Mesothelial cell of epicardium (in vitro differentiated cells): ENCODE data around the gene PLA2G4D. TPM values are rescaled to one million over a fixed set of nuclear protein-coding genes. Genes with fewer than 3 reads are reported as not detected.

Experiments
- DNase-seq, 2 experiments: peaks; one replicate each; pipeline ENCODE4 v3.0.0; 2021; ENCODE audit warnings: low spot score in 2 of 2; ENCODE audit not compliant: unreplicated experiment in 2 of 2
- H3K27ac Mint-ChIP-seq: 2 replicates; pipeline ENCODE4 v1.8.0; 2021; ENCODE audit warnings: mixed read lengths
- H3K27me3 Mint-ChIP-seq: 2 replicates; pipeline ENCODE4 v1.8.0; 2021; ENCODE audit warnings: low read depth, mixed read lengths
- H3K36me3 Mint-ChIP-seq: 2 replicates; pipeline ENCODE4 v1.8.0; 2021; ENCODE audit warnings: mixed read lengths
- H3K4me1 Mint-ChIP-seq: 2 replicates; pipeline ENCODE4 v1.8.0; 2021; ENCODE audit warnings: mixed read lengths
- H3K4me3 Mint-ChIP-seq: 2 replicates; pipeline ENCODE4 v1.8.0; 2021; ENCODE audit warnings: mild to moderate bottlenecking, moderate library complexity, mixed read lengths
- H3K9me3 Mint-ChIP-seq: 2 replicates; pipeline ENCODE4 v1.8.0; 2021; ENCODE audit warnings: mixed read lengths
- CTCF ChIP-seq: fragments of 200-600 bp; sonication (generic); IDR thresholded peaks from one replicate; pipeline ENCODE4 v1.5.0; 2021; ENCODE audit warnings: antibody characterized with exemption; ENCODE audit not compliant: unreplicated experiment
- total RNA-seq: library from RNA; stranded (reverse); gene quantifications from 3 replicates; pipeline ENCODE4 v1.2.1, GENCODE V29; 2021

The PLA2G4D gene
- total RNA-seq, 1 donor from 2014 or later = not detected

DNA sequence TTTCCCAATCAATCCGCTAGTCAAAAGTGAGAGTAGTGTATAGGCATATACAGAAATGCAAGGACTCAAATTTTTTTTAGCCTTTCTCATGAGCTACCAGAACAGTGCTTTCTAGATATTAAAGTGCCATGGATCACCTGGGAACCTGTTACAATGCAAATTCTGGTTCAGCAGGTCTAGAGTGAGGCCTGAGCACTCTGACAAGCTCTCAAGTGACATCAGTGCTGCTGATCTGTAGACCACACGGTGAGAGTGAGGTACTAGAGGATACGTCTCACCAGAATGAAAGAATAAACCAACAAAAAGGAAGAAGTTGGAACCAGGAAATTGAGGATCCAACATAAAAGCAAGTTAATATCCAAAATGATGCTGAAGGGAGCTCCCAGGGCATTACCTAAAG is 16.0 kb upstream of the PLA2G4D start:
- H3K27ac Mint-ChIP-seq = no peak overlapping the region
- TF ChIP-seq CTCF = no peak
- H3K4me1 Mint-ChIP-seq = no peaks in the 10 kb centered on the region
- peaks cover 17% of the 10 kb centered on the region for H3K9me3 Mint-ChIP-seq
- peaks cover 21% of the 10 kb centered on the region for H3K27me3 Mint-ChIP-seq
- no peaks in the 10 kb centered on the region for H3K36me3 Mint-ChIP-seq
- H3K4me3 Mint-ChIP-seq = no peak overlapping the region
- no peak for DNase-seq

GRCh38 chr15:42108806-42109205 is 14.4 kb upstream of the PLA2G4D start:
- no peak overlapping the region for H3K27ac Mint-ChIP-seq
- no peaks in the 10 kb centered on the region for H3K36me3 Mint-ChIP-seq
- peaks cover 17% of the 10 kb centered on the region for H3K9me3 Mint-ChIP-seq
- DNase-seq = no peak
- no peaks in the 10 kb centered on the region for H3K4me1 Mint-ChIP-seq
- no peak for TF ChIP-seq CTCF
- H3K27me3 Mint-ChIP-seq = peaks cover 21% of the 10 kb centered on the region
- H3K4me3 Mint-ChIP-seq = no peak overlapping the region

GRCh38 chr15:42108189-42108588 is 13.8 kb upstream of the PLA2G4D start:
- DNase-seq = no peak
- Mint-ChIP-seq H3K27me3 (peaks cover 19% of the 10 kb centered on the region), H3K9me3 (peaks cover 11% of the 10 kb centered on the region), H3K4me1 (no peaks in the 10 kb centered on the region), H3K27ac (no peak overlapping the region), H3K36me3 (no peaks in the 10 kb centered on the region), H3K4me3 (no peak overlapping the region)
- no peak for TF ChIP-seq CTCF

DNA sequence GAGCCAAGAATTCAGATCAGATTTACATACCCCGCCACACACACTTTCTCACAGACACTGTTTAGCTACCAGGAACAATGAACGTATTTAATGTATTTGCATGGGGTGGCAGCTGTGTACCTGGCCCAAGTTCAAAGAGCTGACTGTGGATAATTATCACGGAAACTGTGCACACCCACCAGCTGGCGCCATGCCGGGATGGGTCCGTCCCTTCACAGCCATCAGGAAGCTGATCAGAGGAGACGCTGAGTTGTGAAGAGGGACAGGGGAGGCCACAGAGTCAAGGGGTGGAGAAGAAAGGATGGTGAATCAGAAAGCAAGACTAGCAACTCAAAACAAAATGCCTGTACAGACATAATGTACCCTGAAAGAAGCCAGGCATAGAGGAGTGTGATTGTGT is 13.1 kb upstream of the PLA2G4D start:
- H3K27ac Mint-ChIP-seq = no peak overlapping the region
- no peaks in the 10 kb centered on the region for H3K36me3 Mint-ChIP-seq
- no peak overlapping the region for H3K4me3 Mint-ChIP-seq
- DNase-seq = no peak
- H3K27me3 Mint-ChIP-seq = peaks cover 20% of the 10 kb centered on the region
- peaks cover 11% of the 10 kb centered on the region for H3K9me3 Mint-ChIP-seq
- no peaks in the 10 kb centered on the region for H3K4me1 Mint-ChIP-seq
- no peak for TF ChIP-seq CTCF

DNA sequence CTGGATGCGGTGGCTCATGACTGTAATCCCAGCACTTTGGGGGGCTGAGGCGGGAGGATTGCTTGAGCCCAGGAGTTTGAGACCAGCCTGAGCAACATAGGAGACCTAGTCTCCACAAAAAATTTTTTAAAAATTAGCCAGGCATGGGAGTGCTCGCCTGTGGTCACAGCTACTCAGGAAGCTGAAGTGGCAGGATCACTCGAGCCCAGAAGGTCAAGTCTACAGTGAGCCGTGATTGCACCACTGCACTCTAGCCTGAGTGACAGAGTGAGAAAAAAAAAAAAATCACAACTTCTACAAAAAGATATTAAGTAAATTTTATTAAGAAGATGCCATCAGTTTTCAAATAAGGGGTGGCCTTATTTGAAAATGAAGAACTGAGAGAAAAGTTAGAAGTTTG is 11.9 kb upstream of the PLA2G4D start:
- no peak overlapping the region for H3K27ac Mint-ChIP-seq
- H3K4me1 Mint-ChIP-seq = no peaks in the 10 kb centered on the region

More for the DNA sequence above, 11.9 kb upstream of the PLA2G4D start:
- Mint-ChIP-seq H3K4me3 (no peak overlapping the region), H3K36me3 (no peaks in the 10 kb centered on the region), H3K27me3 (peaks cover 20% of the 10 kb centered on the region), H3K9me3 (peaks cover 11% of the 10 kb centered on the region)
- no peak for DNase-seq
- TF ChIP-seq CTCF = no peak
